C4-2B (cell line): ENCODE data around the gene ZC3H10.

Experiments used
- H3K27ac ChIP-seq: fragments of 450-650 bp; 2 replicates; pipeline ENCODE4 v1.5.1; 2017
- CTCF ChIP-seq: fragments of 450-650 bp; conservative IDR thresholded peaks from 2 replicates; pipeline ENCODE4 v1.5.1; 2017; ENCODE audit warnings: mild to moderate bottlenecking
- ZFX ChIP-seq: fragments of 450-650 bp; IDR thresholded peaks from 2 replicates; pipeline ENCODE4 v1.6.1; 2017

Gene ZC3H10

GRCh38 chr12:56143870-56144269, 25.8 kb downstream of the ZC3H10 start:
- no peak for TF ChIP-seq CTCF
- TF ChIP-seq ZFX = no peak
- H3K27ac ChIP-seq = no peak overlapping the region

- TF ChIP-seq ZFX (no peak), CTCF (no peak)
- H3K27ac ChIP-seq = no peak overlapping the region
Measured at GRCh38 chr12:56145217-56145616, 27.2 kb downstream of the ZC3H10 start.

GRCh38 chr12:56146492-56147460, 28.7 kb downstream of the ZC3H10 start:
- H3K27ac ChIP-seq = no peak overlapping the region
- TF ChIP-seq CTCF (no peak), ZFX (no peak)

GRCh38 chr12:56150563-56150962, 32.5 kb downstream of the ZC3H10 start:
- TF ChIP-seq ZFX = no peak
- TF ChIP-seq CTCF = no peak
- no peak overlapping the region for H3K27ac ChIP-seq

GRCh38 chr12:56151672-56152131, 33.6 kb downstream of the ZC3H10 start:
- TF ChIP-seq CTCF = no peak; the same call in 1 of the 2 replicates
- no peak for TF ChIP-seq ZFX
- peak overlapping the region; percentile 79 for H3K27ac ChIP-seq

GRCh38 chr12:56152132-56152755, 34.2 kb downstream of the ZC3H10 start, which contains the start of gene MYL6B:
TSS of gene MYL6B (plus strand) at chr12:56152587. CDS start at chr12:56153919, 1,332 bp downstream.
- TF ChIP-seq CTCF (no peak), ZFX (no peak)
- peak within 1 kb of the TSS; percentile 79 for H3K27ac ChIP-seq
